HEK293 (cell line): ENCODE results near the gene MOB2.

ENCODE experiments used
- CTCF ChIP-seq: fragments of 450-650 bp; formaldehyde crosslinking; IDR thresholded peaks from 2 replicates; pipeline ENCODE4 v1.5.1; 2016; ENCODE audit warnings: missing biosample characterization, missing genetic modification characterization
- SP2 ChIP-seq: fragments of 450-650 bp; formaldehyde crosslinking; IDR thresholded peaks from 2 replicates; pipeline ENCODE4 v1.5.1; 2016; ENCODE audit warnings: missing biosample characterization, missing genetic modification characterization
- ZBTB26 ChIP-seq: fragments of 450-650 bp; formaldehyde crosslinking; optimal IDR thresholded peaks from 2 replicates; pipeline ENCODE3; 2016; ENCODE audit warnings: missing biosample characterization, mild to moderate bottlenecking, missing genetic modification characterization

- TF ChIP-seq ZBTB26 (tag by site-specific recombination) (no peak), CTCF (tag by site-specific recombination) (no peak), SP2 (tag by site-specific recombination) (no peak)
Measured at GRCh38 chr11:1452744-1453143, 33.8 kb downstream of the MOB2 start.
